GM23248 (cell line): ENCODE data around the gene PEX14. TPM values are rescaled to one million over a fixed set of nuclear protein-coding genes. Genes with fewer than 3 reads are reported as not detected.

Experiments used
- DNase-seq: peaks from one replicate; pipeline ENCODE4 v3.0.0-alpha.2; 2015
- H2AFZ ChIP-seq: fragments of 200-600 bp; sonication (generic); 2 replicates; pipeline ENCODE4 v1.6.1; 2016; ENCODE audit warnings: antibody characterized with exemption
- H3F3A ChIP-seq: fragments of 200-600 bp; sonication (generic); 2 replicates; pipeline ENCODE4 v1.6.1; 2016; ENCODE audit warnings: mild to moderate bottlenecking, antibody characterized with exemption, mixed run types; ENCODE audit not compliant: insufficient read depth
- H3K27ac ChIP-seq: fragments of 200-600 bp; sonication (generic); 2 replicates; pipeline ENCODE4 v1.5.1; 2016; ENCODE audit warnings: mild to moderate bottlenecking
- H3K27me3 ChIP-seq: fragments of 200-600 bp; sonication (generic); replicated peaks from 2 replicates; pipeline ENCODE4 v1.6.1; 2016; ENCODE audit warnings: mild to moderate bottlenecking; ENCODE audit not compliant: insufficient read depth
- H3K36me3 ChIP-seq: fragments of 200-600 bp; sonication (generic); 2 replicates; pipeline ENCODE4 v1.6.1; 2016; ENCODE audit warnings: low read depth, mild to moderate bottlenecking
- H3K4me1 ChIP-seq: fragments of 200-600 bp; sonication (generic); 2 replicates; pipeline ENCODE4 v1.6.1; 2016; ENCODE audit warnings: mild to moderate bottlenecking; ENCODE audit not compliant: insufficient read depth
- H3K4me2 ChIP-seq: fragments of 200-600 bp; sonication (generic); one replicate; pipeline ENCODE4 v1.6.1; 2016; ENCODE audit warnings: mild to moderate bottlenecking; ENCODE audit not compliant: unreplicated experiment
- H3K4me3 ChIP-seq: fragments of 200-600 bp; sonication (generic); 2 replicates; pipeline ENCODE4 v1.5.1; 2016; ENCODE audit warnings: mild to moderate bottlenecking
- H3K79me2 ChIP-seq: fragments of 200-600 bp; sonication (generic); 2 replicates; pipeline ENCODE4 v1.6.1; 2016; ENCODE audit warnings: mild to moderate bottlenecking; ENCODE audit not compliant: insufficient read depth
- H3K9ac ChIP-seq: fragments of 200-600 bp; sonication (generic); 2 replicates; pipeline ENCODE4 v1.6.1; 2016; ENCODE audit warnings: mild to moderate bottlenecking
- H3K9me2 ChIP-seq: fragments of 200-600 bp; sonication (generic); 2 replicates; pipeline ENCODE4 v1.6.1; 2016; ENCODE audit warnings: mixed run types, mild to moderate bottlenecking, moderate library complexity; ENCODE audit not compliant: insufficient read depth
- H3K9me3 ChIP-seq: fragments of 200-600 bp; sonication (generic); one replicate; pipeline ENCODE4 v1.6.1; 2017; ENCODE audit warnings: low read depth
- H4K20me1 ChIP-seq: fragments of 200-600 bp; sonication (generic); 2 replicates; pipeline ENCODE4 v1.6.0; 2016; ENCODE audit not compliant: insufficient read depth
- EZH2 ChIP-seq: fragments of 200-600 bp; sonication (generic); IDR thresholded peaks from 2 replicates; pipeline ENCODE4 v1.6.1; 2018; ENCODE audit warnings: antibody characterized with exemption, mild to moderate bottlenecking; ENCODE audit not compliant: insufficient read depth, poor library complexity, severe bottlenecking
- EZH2phosphoT487 ChIP-seq: fragments of 200-600 bp; sonication (generic); IDR thresholded peaks from 2 replicates; pipeline ENCODE4 v1.6.1; 2018; ENCODE audit warnings: antibody characterized with exemption, moderate library complexity, mild to moderate bottlenecking, low read depth; ENCODE audit not compliant: insufficient read depth
- WGBS, 2 experiments: methylation state at CpG; one replicate each; pipeline ENCODE4 v1.1.6; 2015 to 2017; ENCODE audit warnings: low lambda C conversion rate in 2 of 2, low coverage in 1 of 2; ENCODE audit errors: missing lambda C conversion rate in 2 of 2; 5-methylcytosine and 5-hydroxymethylcytosine counted together
- in situ Hi-C: fragments of 300-500 bp; cut with MboI; formaldehyde crosslinking; loops from 2 replicates; pipeline ENCODE4 v1.15.0; 2020
- polyA plus RNA-seq: library from polyadenylated mRNA; unstranded; fragments of >200 nt; fragmentation: Nextera tagmentation; extraction: Ambion mirVana; gene quantifications from 2 replicates; pipeline ENCODE4 v1.2.1, GENCODE V29; 2016
- total RNA-seq: library from RNA; depleted of rRNA; stranded (reverse); fragments of >200 nt; shearing (Covaris generic); gene quantifications from 2 replicates; pipeline ENCODE4 v1.2.3, GENCODE V29; 2014

Gene PEX14
- total and polyA plus RNA-seq, 2 experiments from 2014 or later: 13.9 to 20.1 TPM

DNA sequence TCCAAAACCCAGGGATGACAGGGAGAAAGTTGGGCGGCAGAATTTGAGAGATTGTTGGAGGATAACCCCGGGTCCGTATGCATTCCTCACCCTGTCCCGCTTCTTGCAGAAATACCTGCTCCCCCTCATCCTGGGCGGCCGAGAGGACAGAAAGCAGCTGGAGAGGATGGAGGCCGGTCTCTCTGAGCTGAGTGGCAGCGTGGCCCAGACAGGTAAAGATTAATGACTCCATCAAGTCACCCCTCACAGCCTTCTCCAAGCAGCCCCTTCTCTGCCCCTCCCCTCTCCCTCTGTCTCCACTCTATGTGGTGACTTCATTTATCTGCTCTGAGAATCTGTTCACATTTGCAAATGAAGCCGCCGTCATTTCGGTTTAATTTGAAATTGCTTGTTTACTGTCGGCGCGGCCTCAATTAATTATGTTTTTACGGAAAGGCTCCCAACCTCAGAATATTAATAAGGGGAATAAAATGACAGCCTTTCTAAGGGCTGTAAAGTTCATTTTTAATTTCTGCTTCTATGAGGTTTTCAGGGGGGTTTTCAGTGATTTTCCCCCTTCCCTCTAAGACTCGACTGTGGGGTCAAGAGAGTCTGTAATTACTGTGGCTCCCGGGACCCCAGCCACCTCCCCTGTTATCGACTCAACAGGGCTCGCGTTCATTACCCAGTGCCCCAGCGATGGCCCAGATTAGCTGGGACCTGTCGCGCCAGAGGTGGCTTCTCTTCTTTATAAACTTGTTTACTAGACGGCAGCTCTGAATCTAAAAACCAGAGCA lies 148.3 kb downstream of the PEX14 start:
- in situ Hi-C loops: no loop called here
- Histone ChIP-seq H3K9me3 (no peaks in the 10 kb centered on the region), H3K9me2 (no peaks in the 10 kb centered on the region), H3K27ac (no peak overlapping the region), H3K4me2 (no peak overlapping the region), H3K79me2 (no peaks in the 10 kb centered on the region), H3K27me3 (no peaks in the 10 kb centered on the region), H3F3A (no peaks in the 10 kb centered on the region), H3K36me3 (no peaks in the 10 kb centered on the region), H3K4me1 (no peaks in the 10 kb centered on the region), H3K9ac (no peak overlapping the region), H4K20me1 (no peaks in the 10 kb centered on the region), H2AFZ (no peak overlapping the region), H3K4me3 (no peak overlapping the region)
- DNase-seq: no peak
- TF ChIP-seq EZH2: no peak
- TF ChIP-seq EZH2phosphoT487: no peak
- WGBS, 2 experiments: 96 to 98% methylated on average over 24 of the region's 24 CpGs

- H4K20me1 ChIP-seq: no peaks in the 10 kb centered on the region
- no peak overlapping the region for H2AFZ ChIP-seq
- H3K36me3 ChIP-seq: no peaks in the 10 kb centered on the region
- TF ChIP-seq EZH2: no peak
- TF ChIP-seq EZH2phosphoT487: no peak
- H3K9me3 ChIP-seq: no peaks in the 10 kb centered on the region
- H3K4me3 ChIP-seq: no peak overlapping the region
- no peak overlapping the region for H3K27ac ChIP-seq
- DNase-seq: no peak
- no peaks in the 10 kb centered on the region for H3F3A ChIP-seq
- H3K27me3 ChIP-seq: no peaks in the 10 kb centered on the region
- 94 to 97% methylated on average over 10 to 12 of the region's 12 CpGs for WGBS, 2 experiments
- H3K9ac ChIP-seq: no peak overlapping the region
- in situ Hi-C loops: no loop called here
- no peak overlapping the region for H3K4me2 ChIP-seq
- H3K79me2 ChIP-seq: no peaks in the 10 kb centered on the region
- no peaks in the 10 kb centered on the region for H3K4me1 ChIP-seq
- no peaks in the 10 kb centered on the region for H3K9me2 ChIP-seq
These were observed 149.0 kb downstream of the PEX14 start for GRCh38 chr1:10623686-10624145.

- no peaks in the 10 kb centered on the region for H3K27me3 ChIP-seq
- H4K20me1 ChIP-seq: no peaks in the 10 kb centered on the region
- no peak for DNase-seq
- H3F3A ChIP-seq: no peaks in the 10 kb centered on the region
- WGBS, 2 experiments: 96% methylated on average over 26 of the region's 26 CpGs
- H3K36me3 ChIP-seq: no peaks in the 10 kb centered on the region
- H3K79me2 ChIP-seq: no peaks in the 10 kb centered on the region
- H3K27ac ChIP-seq: no peak overlapping the region
- in situ Hi-C loops: no loop called here
- no peak overlapping the region for H3K4me3 ChIP-seq
- no peaks in the 10 kb centered on the region for H3K9me3 ChIP-seq
- H3K9me2 ChIP-seq: no peaks in the 10 kb centered on the region
- no peak overlapping the region for H3K9ac ChIP-seq
- no peak overlapping the region for H2AFZ ChIP-seq
- no peaks in the 10 kb centered on the region for H3K4me1 ChIP-seq
- no peak overlapping the region for H3K4me2 ChIP-seq
- no peak for TF ChIP-seq EZH2phosphoT487
- no peak for TF ChIP-seq EZH2
These were observed 149.7 kb downstream of the PEX14 start for GRCh38 chr1:10624256-10625050.

DNA sequence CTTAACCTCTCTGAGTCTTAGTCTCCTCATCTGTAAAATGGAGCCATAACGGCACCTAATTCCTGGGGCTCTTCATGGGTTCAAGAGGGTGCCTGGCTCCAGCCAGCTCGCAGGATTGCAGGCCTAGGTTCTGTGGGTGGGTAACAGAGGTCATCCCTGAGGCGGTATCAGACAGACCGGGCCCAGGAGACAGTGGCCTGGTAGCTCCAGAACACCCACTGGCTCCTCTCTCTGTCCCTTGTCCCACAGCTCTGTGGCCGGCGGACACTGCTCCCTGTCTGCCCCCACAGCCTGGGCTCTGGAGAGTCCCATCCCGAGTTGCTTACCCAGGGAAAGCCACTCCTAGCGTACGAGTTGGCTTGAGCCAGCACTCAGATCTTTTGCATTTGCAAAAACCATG lies 150.3 kb downstream of the PEX14 start:
- Histone ChIP-seq H3K4me2 (no peak overlapping the region), H3K36me3 (no peaks in the 10 kb centered on the region), H3K9me2 (no peaks in the 10 kb centered on the region), H3K27ac (no peak overlapping the region), H2AFZ (no peak overlapping the region), H3K4me1 (no peaks in the 10 kb centered on the region), H3F3A (no peaks in the 10 kb centered on the region), H3K79me2 (no peaks in the 10 kb centered on the region), H4K20me1 (no peaks in the 10 kb centered on the region), H3K27me3 (no peaks in the 10 kb centered on the region), H3K9ac (no peak overlapping the region), H3K4me3 (no peak overlapping the region), H3K9me3 (no peaks in the 10 kb centered on the region)
- TF ChIP-seq EZH2phosphoT487: no peak
- TF ChIP-seq EZH2: no peak
- in situ Hi-C loops: no loop called here
- DNase-seq: no peak
- WGBS, 2 experiments: 77 to 86% methylated on average over 9 of the region's 9 CpGs
